Measurements from ENCODE around the gene PCDH9. TPM values are rescaled to one million over a fixed set of nuclear protein-coding genes. Genes with fewer than 3 reads are reported as not detected.
A peak's percentile ranks its signal among the peaks of the same experiment; 100 is the strongest.

The PCDH9 gene
- total RNA-seq, 6 donors from 2014 or later: 3.1 to 19.4 (median 7.8) TPM

GRCh38 chr13:67125681-67126080 is 104.5 kb downstream of the PCDH9 start:
- Histone ChIP-seq H3K9me3 (no peaks in the 10 kb centered on the region), H3K4me3 (no peak overlapping the region), H3K4me1 (no peaks in the 10 kb centered on the region), H3K27ac (no peak overlapping the region), H3K36me3 (no peaks in the 10 kb centered on the region), H3K27me3 (no peaks in the 10 kb centered on the region)
- TF ChIP-seq POLR2AphosphoS5 (IDR thresholded peaks at IDR 0.05) (no peak), EP300 (IDR thresholded peaks at IDR 0.05) (no peak)
- ATAC-seq (ENCODE audit: low FRiP score in 2 of 2) (no peak), DNase-seq (no peak)

GRCh38 chr13:67123165-67123564 is 107.0 kb downstream of the PCDH9 start:
- Histone ChIP-seq H3K4me1 (no peaks in the 10 kb centered on the region), H3K4me3 (no peak overlapping the region), H3K27ac (no peak overlapping the region), H3K9me3 (no peaks in the 10 kb centered on the region), H3K36me3 (no peaks in the 10 kb centered on the region), H3K27me3 (no peaks in the 10 kb centered on the region)
- ATAC-seq (ENCODE audit: low FRiP score in 2 of 2) (no peak), DNase-seq (no peak)
- TF ChIP-seq POLR2A (IDR thresholded peaks at IDR 0.05) (no peak), POLR2AphosphoS5 (IDR thresholded peaks at IDR 0.05) (no peak), CTCF (IDR thresholded peaks at IDR 0.05) (no peak), EP300 (IDR thresholded peaks at IDR 0.05) (no peak)
- WGBS, 2 donors: 14 to 27% methylated on average over 3 of the region's 3 CpGs

- Histone ChIP-seq H3K4me3 (no peak overlapping the region), H3K4me1 (no peaks in the 10 kb centered on the region), H3K27me3 (no peaks in the 10 kb centered on the region), H3K9me3 (no peaks in the 10 kb centered on the region), H3K36me3 (no peaks in the 10 kb centered on the region), H3K27ac (no peak overlapping the region)
- no peak for TF ChIP-seq POLR2A (IDR thresholded peaks at IDR 0.05)
- TF ChIP-seq POLR2AphosphoS5 (IDR thresholded peaks at IDR 0.05): no peak
- TF ChIP-seq EP300 (IDR thresholded peaks at IDR 0.05): no peak
- DNase-seq (no peak), ATAC-seq (ENCODE audit: low FRiP score in 2 of 2) (no peak)
- 60 to 79% methylated on average over 6 of the region's 6 CpGs for WGBS, 2 donors
Measured at GRCh38 chr13:67122251-67122650, 107.9 kb downstream of the PCDH9 start.

- no peak for TF ChIP-seq POLR2A (IDR thresholded peaks at IDR 0.05)
- TF ChIP-seq POLR2AphosphoS5 (IDR thresholded peaks at IDR 0.05): no peak
- no peak for TF ChIP-seq EP300 (IDR thresholded peaks at IDR 0.05)
- TF ChIP-seq CTCF (IDR thresholded peaks at IDR 0.05): no peak
- no peak overlapping the region for H3K4me3 ChIP-seq
- no peaks in the 10 kb centered on the region for H3K27me3 ChIP-seq
- ATAC-seq (ENCODE audit: low FRiP score in 2 of 2): no peak
- 63 to 74% methylated on average over 6 of the region's 6 CpGs for WGBS, 2 donors
- DNase-seq: no peak
- H3K4me1 ChIP-seq: no peaks in the 10 kb centered on the region
- H3K27ac ChIP-seq: no peak overlapping the region
- H3K36me3 ChIP-seq: no peaks in the 10 kb centered on the region
- no peaks in the 10 kb centered on the region for H3K9me3 ChIP-seq
Measured at GRCh38 chr13:67120872-67121531, 109.1 kb downstream of the PCDH9 start.

GRCh38 chr13:67119481-67119894 is 110.6 kb downstream of the PCDH9 start:
- H3K4me3 ChIP-seq: no peak overlapping the region
- no peaks in the 10 kb centered on the region for H3K4me1 ChIP-seq
- peak in 1 of 2 donors; percentile 68 for ATAC-seq (ENCODE audit: low FRiP score in 2 of 2)
- H3K27ac ChIP-seq: no peak overlapping the region
- H3K36me3 ChIP-seq: no peaks in the 10 kb centered on the region
- WGBS, 2 donors: 41 to 68% methylated on average over 1 of the region's 1 CpG
- no peaks in the 10 kb centered on the region for H3K9me3 ChIP-seq
- H3K27me3 ChIP-seq: no peaks in the 10 kb centered on the region
- TF ChIP-seq EP300 (IDR thresholded peaks at IDR 0.05): no peak
- TF ChIP-seq POLR2AphosphoS5 (IDR thresholded peaks at IDR 0.05): no peak
- TF ChIP-seq POLR2A (IDR thresholded peaks at IDR 0.05): no peak
- no peak for TF ChIP-seq CTCF (IDR thresholded peaks at IDR 0.05)
- no peak for DNase-seq

GRCh38 chr13:67118277-67118676 is 111.9 kb downstream of the PCDH9 start:
- TF ChIP-seq EP300 (IDR thresholded peaks at IDR 0.05): no peak
- TF ChIP-seq POLR2A (IDR thresholded peaks at IDR 0.05): no peak
- no peak for TF ChIP-seq CTCF (IDR thresholded peaks at IDR 0.05)
- TF ChIP-seq POLR2AphosphoS5 (IDR thresholded peaks at IDR 0.05): no peak
- no peaks in the 10 kb centered on the region for H3K27me3 ChIP-seq
- H3K4me1 ChIP-seq: no peaks in the 10 kb centered on the region
- ATAC-seq (ENCODE audit: low FRiP score in 2 of 2) (no peak), DNase-seq (no peak)
- no peak overlapping the region for H3K27ac ChIP-seq
- H3K36me3 ChIP-seq: no peaks in the 10 kb centered on the region
- no peaks in the 10 kb centered on the region for H3K9me3 ChIP-seq
- 79 to 82% methylated on average over 1 of the region's 1 CpG for WGBS, 2 donors
- no peak overlapping the region for H3K4me3 ChIP-seq

All from upper lobe of left lung (tissue), 6 donors.